ENCODE data around the gene PLPP7.

GRCh38 chr9:131349881-131350563 lies 60.5 kb downstream of the PLPP7 start:
- no peak for TF ChIP-seq GATA3 (IDR thresholded peaks at IDR 0.05; ENCODE audit: low read depth, low read length)
- TF ChIP-seq GATA2 (IDR thresholded peaks at IDR 0.05; ENCODE audit: low read depth, low read length): no peak
